ENCODE measurements around the gene GP5. TPM values are rescaled to one million over a fixed set of nuclear protein-coding genes. Genes with fewer than 3 reads are reported as not detected.

The GP5 gene
- total RNA-seq, 4 donors from 2014 or later, result not detected

- DNase-seq, result no peak
- in situ Hi-C loops (cut with MboI; ENCODE audit: low pct_ligation_motif_present in 1 of 4, low pct_unique_long_range_greater_than_20kb in 1 of 4, low sequenced_read_pairs in 3 of 4), result no loop called here
- TF ChIP-seq POLR2A (IDR thresholded peaks at IDR 0.05), result no peak
- TF ChIP-seq CTCF (IDR thresholded peaks at IDR 0.05), result no peak
- no peak for TF ChIP-seq EP300 (IDR thresholded peaks at IDR 0.05; ENCODE audit: low read depth)
- TF ChIP-seq POLR2AphosphoS5 (IDR thresholded peaks at IDR 0.05), result no peak
- peaks cover 0 to 62% (median 22%) of the 10 kb centered on the region in 4 donors for H3K36me3 ChIP-seq
- no peaks in the 10 kb centered on the region for H3K27me3 ChIP-seq
- no peaks in the 10 kb centered on the region for H3K9me3 ChIP-seq
- 71 to 85% methylated on average over 5 of the region's 5 CpGs for WGBS, 2 donors (ENCODE audit: low coverage in 1 of 2)
- no peaks in the 10 kb centered on the region for H3K4me1 ChIP-seq
- H3K27ac ChIP-seq, result no peak overlapping the region
- intact Hi-C loops (cut with DNase I; ENCODE audit: low total_unique reads), result no loop called here
- H3K4me3 ChIP-seq, result no peak overlapping the region
Observed at GRCh38 chr3:194431554-194431953, 32.5 kb upstream of the GP5 start.

- no peaks in the 10 kb centered on the region for H3K27me3 ChIP-seq
- no peaks in the 10 kb centered on the region for H3K9me3 ChIP-seq
- TF ChIP-seq EP300 (IDR thresholded peaks at IDR 0.05; ENCODE audit: low read depth), result no peak
- TF ChIP-seq CTCF (IDR thresholded peaks at IDR 0.05), result no peak
- TF ChIP-seq POLR2A (IDR thresholded peaks at IDR 0.05), result no peak
- no peak for TF ChIP-seq POLR2AphosphoS5 (IDR thresholded peaks at IDR 0.05)
- intact Hi-C loops (cut with DNase I; ENCODE audit: low total_unique reads) (no loop called here), in situ Hi-C loops (cut with MboI; ENCODE audit: low pct_ligation_motif_present in 1 of 4, low pct_unique_long_range_greater_than_20kb in 1 of 4, low sequenced_read_pairs in 3 of 4) (no loop called here)
- peaks cover 0 to 33% (median 14%) of the 10 kb centered on the region in 4 donors for H3K36me3 ChIP-seq
- H3K27ac ChIP-seq, result no peak overlapping the region
- peaks cover 0 to 10% (median 3%) of the 10 kb centered on the region in 4 donors for H3K4me1 ChIP-seq
- DNase-seq, result no peak
- H3K4me3 ChIP-seq, result no peak overlapping the region
- 88 to 90% methylated on average over 4 of the region's 4 CpGs for WGBS, 2 donors (ENCODE audit: low coverage in 1 of 2)
Observed at GRCh38 chr3:194425399-194425798, 26.3 kb upstream of the GP5 start.

- no peak overlapping the region for H3K27ac ChIP-seq
- 88 to 92% methylated on average over 7 of the region's 7 CpGs for WGBS, 2 donors (ENCODE audit: low coverage in 1 of 2)
- DNase-seq, result no peak
- no peaks in the 10 kb centered on the region for H3K27me3 ChIP-seq
- no peak overlapping the region for H3K4me3 ChIP-seq
- in situ Hi-C loops (cut with MboI; ENCODE audit: low pct_ligation_motif_present in 1 of 4, low pct_unique_long_range_greater_than_20kb in 1 of 4, low sequenced_read_pairs in 3 of 4), result no loop called here
- H3K4me1 ChIP-seq, result peaks cover 0 to 10% (median 3%) of the 10 kb centered on the region in 4 donors
- peaks cover 0 to 30% (median 12%) of the 10 kb centered on the region in 4 donors for H3K36me3 ChIP-seq
- TF ChIP-seq POLR2A (IDR thresholded peaks at IDR 0.05), result no peak
- TF ChIP-seq CTCF (IDR thresholded peaks at IDR 0.05), result no peak
- TF ChIP-seq POLR2AphosphoS5 (IDR thresholded peaks at IDR 0.05), result no peak
- no peak for TF ChIP-seq EP300 (IDR thresholded peaks at IDR 0.05; ENCODE audit: low read depth)
- intact Hi-C loops (cut with DNase I; ENCODE audit: low total_unique reads), result no loop called here
- no peaks in the 10 kb centered on the region for H3K9me3 ChIP-seq
Observed at GRCh38 chr3:194424953-194425352, 25.9 kb upstream of the GP5 start.

GRCh38 chr3:194424373-194424772 is 25.3 kb upstream of the GP5 start:
- intact Hi-C loops (cut with DNase I; ENCODE audit: low total_unique reads) (no loop called here), in situ Hi-C loops (cut with MboI; ENCODE audit: low pct_ligation_motif_present in 1 of 4, low pct_unique_long_range_greater_than_20kb in 1 of 4, low sequenced_read_pairs in 3 of 4) (no loop called here)
- Histone ChIP-seq H3K36me3 (peaks cover 0 to 30% (median 10%) of the 10 kb centered on the region in 4 donors), H3K4me1 (peaks cover 0 to 10% (median 3%) of the 10 kb centered on the region in 4 donors), H3K27me3 (no peaks in the 10 kb centered on the region), H3K9me3 (no peaks in the 10 kb centered on the region), H3K4me3 (no peak overlapping the region), H3K27ac (no peak overlapping the region)
- WGBS, 2 donors (ENCODE audit: low coverage in 1 of 2), result 96 to 100% methylated on average over 1 of the region's 1 CpG
- TF ChIP-seq EP300 (IDR thresholded peaks at IDR 0.05; ENCODE audit: low read depth) (no peak), POLR2A (IDR thresholded peaks at IDR 0.05) (no peak), CTCF (IDR thresholded peaks at IDR 0.05) (no peak), POLR2AphosphoS5 (IDR thresholded peaks at IDR 0.05) (no peak)
- DNase-seq, result no peak
